ENCODE results near the gene ITPA.

ITPA gene

GRCh38 chr20:3195590-3196237 lies 13.6 kb upstream of the ITPA start:
- no peak overlapping the region for H3K4me3 ChIP-seq (ENCODE audit: low read depth, low read length)
- no peak for DNase-seq (ENCODE audit: low read depth)
- TF ChIP-seq CTCF (conservative IDR thresholded peaks at IDR 0.05; ENCODE audit: low read depth, low read length): no peak

GRCh38 chr20:3199206-3199605 lies 10.1 kb upstream of the ITPA start:
- H3K4me3 ChIP-seq (ENCODE audit: low read depth, low read length): no peak overlapping the region
- no peak for TF ChIP-seq CTCF (conservative IDR thresholded peaks at IDR 0.05; ENCODE audit: low read depth, low read length)
- DNase-seq (ENCODE audit: low read depth): no peak

GRCh38 chr20:3199976-3200755 lies 9.1 kb upstream of the ITPA start:
- H3K4me3 ChIP-seq (ENCODE audit: low read depth, low read length): no peak overlapping the region
- TF ChIP-seq CTCF (conservative IDR thresholded peaks at IDR 0.05; ENCODE audit: low read depth, low read length): no peak
- no peak for DNase-seq (ENCODE audit: low read depth)

- H3K4me3 ChIP-seq (ENCODE audit: low read depth, low read length): peak overlapping the region; percentile 74
- DNase-seq (ENCODE audit: low read depth): no peak
- TF ChIP-seq CTCF (conservative IDR thresholded peaks at IDR 0.05; ENCODE audit: low read depth, low read length): no peak
Observed at GRCh38 chr20:3202965-3203314, 6.4 kb upstream of the ITPA start.

- peak overlapping the region; percentile 74 for H3K4me3 ChIP-seq (ENCODE audit: low read depth, low read length)
- TF ChIP-seq CTCF (conservative IDR thresholded peaks at IDR 0.05; ENCODE audit: low read depth, low read length): no peak
- DNase-seq (ENCODE audit: low read depth): peak; percentile 16
Observed at GRCh38 chr20:3203315-3204123, 5.8 kb upstream of the ITPA start.

GRCh38 chr20:3204124-3204794 lies 5.0 kb upstream of the ITPA start, which contains the start of gene DDRGK1:
DDRGK1 (minus strand) TSS chr20:3204682; CDS start chr20:3204627, 55 bp downstream.
- peak within 1 kb of the TSS; percentile 74 for H3K4me3 ChIP-seq (ENCODE audit: low read depth, low read length)
- no peak for TF ChIP-seq CTCF (conservative IDR thresholded peaks at IDR 0.05; ENCODE audit: low read depth, low read length)

More at GRCh38 chr20:3204124-3204794, 5.0 kb upstream of the ITPA start, which contains the start of gene DDRGK1:
- DNase-seq (ENCODE audit: low read depth): peak; percentile 80
